T-helper 2 cell (primary cell): Measurements from ENCODE around the gene VMO1.
A peak's percentile ranks its signal among the peaks of the same experiment; 100 is the strongest.
"Not testable (repeated sequence)": the region's sequence is repeated elsewhere in the genome, so short reads cannot be mapped to it uniquely, and the experiment has no call there.

Experiments
- DNase-seq, 5 experiments: peaks; one replicate each; pipeline versions ENCODE4 v3.0.0 to v3.0.0-alpha.2; 2012 to 2022
- total RNA-seq, 2 donors: gene quantifications; one replicate each; lab custom pipeline; 2026; lab: John Stamatoyannopoulos, UW

The VMO1 gene
- 0 reads per million in 2 donors for total RNA-seq

DNA sequence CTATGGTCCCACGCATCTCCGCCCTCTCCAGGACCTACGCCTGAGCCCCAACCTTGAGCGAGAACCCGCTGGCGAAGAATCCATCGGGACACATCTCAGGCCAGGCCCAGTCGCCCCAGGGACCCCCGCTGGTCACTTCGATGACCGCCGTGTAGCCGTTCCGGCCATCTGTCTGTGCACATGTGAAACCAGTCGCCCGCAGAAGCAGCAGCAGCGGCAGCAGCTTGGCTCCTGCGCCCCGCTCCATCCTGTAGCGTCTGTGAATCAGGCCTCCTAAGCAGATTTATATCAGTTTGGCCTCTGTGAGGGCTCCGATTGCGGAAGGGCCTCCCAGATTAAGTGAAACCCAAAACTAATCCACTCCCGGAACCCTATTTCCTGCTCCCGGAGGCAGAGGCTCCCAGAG lies at the start of gene VMO1:
TSS of gene VMO1 (minus strand) at position 259 of the 406 bp plus-strand sequence. CDS start at position 247, 12 bp downstream.
- no peak for DNase-seq

- no peak for DNase-seq
These were observed 48.5 kb upstream of the VMO1 start for GRCh38 chr17:4834681-4835020.

DNA sequence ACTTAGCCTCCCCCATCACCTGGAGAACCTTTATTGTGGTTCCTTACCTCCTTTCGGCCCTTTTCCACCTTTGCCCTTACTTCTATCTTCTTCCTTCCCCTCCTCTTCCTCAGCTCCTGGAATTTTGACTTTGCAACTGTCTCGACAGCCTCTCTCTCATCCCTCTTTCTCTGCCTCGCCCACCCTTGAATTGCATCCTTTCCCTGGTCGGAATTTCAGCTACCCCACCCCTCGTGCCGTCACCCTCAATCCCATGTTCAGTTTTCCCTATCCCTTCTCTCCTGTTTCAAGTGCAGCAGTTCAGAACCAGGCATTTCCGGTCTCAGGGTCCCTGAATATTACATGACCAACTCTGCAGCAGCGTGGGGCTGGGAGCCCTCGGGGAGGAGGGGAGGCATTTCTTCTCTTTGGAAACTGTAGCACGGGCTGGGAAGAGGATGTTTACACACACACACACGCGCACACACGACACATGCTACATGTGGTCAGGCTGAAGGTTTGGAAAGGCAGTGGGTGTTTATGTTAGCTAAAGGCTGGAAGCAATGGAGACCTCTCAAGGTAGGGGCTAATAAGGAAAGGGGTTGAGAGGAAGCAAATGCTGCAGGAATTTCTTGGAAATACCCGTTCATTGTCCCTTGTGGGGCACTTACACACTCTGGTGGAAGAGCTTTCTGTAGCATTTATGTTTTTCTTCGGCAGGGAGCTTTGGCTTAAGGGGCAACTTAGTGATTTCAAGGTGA lies 47.9 kb upstream of the VMO1 start:
- peak in 1 of 5 experiments; percentile 26 for DNase-seq

GRCh38 chr17:4833178-4833940 lies 47.2 kb upstream of the VMO1 start, which contains the start of gene MINK1:
TSS of gene MINK1 (plus strand) at chr17:4833340. CDS start at chr17:4833584, 244 bp downstream.
- DNase-seq: peak; percentile 81 to 95 (median 85)

- DNase-seq: not testable (repeated sequence)
These were observed 46.6 kb upstream of the VMO1 start for GRCh38 chr17:4832829-4833177.

DNA sequence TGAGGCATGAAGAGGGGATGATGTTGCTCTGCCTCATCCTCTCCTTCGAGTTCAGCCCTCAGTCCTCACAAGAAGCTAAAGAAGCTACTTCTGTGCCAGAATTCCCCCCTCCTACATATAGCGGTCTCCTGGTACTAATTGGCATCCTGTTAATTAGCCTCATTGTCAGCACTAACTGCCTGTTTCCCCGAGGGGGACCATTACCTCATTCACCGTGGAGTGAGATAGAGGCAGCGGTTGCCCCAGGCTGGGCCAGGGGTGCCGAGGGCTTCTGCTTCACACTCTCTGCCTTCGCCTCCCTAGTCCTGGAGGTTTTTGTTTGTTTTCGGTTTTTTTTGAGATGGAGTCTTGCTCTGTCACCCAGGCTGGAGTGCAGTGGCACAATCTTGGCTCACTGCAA lies 41.2 kb upstream of the VMO1 start:
- no peak for DNase-seq

DNA sequence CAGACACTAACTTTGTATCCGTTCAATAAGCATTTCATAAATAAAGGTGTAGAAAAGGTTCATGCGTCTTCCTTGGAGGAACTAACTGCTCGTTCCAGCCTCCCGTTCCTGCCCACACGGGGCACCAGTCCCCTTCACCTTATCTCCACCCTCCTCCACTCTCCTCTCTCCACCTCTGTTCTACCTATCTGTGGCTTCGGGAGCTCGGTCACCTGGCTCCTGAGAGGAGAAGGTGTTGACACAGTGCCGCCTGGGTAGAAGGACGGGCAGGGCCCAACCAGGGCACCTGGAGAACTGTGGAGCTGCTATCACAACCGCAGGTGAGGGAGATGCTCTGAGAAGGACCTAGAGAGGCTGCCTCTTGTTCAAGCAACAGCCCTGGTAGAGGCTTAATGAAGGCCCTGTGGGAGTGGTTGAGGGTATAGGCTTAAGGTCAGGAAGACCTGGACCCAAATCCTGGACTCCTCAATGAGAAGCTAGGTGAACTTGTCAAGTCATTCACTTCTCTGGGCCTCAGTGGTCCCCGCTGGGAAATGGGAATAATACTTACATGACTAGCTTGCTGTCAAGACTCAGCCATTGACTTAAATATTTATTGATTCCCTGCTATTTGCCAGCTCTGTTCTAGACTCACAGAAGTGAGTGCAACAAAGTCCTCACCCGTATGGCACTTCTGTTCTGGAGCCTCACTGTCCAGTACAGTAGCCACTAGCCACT lies 37.4 kb upstream of the VMO1 start:
- DNase-seq: no peak

DNA sequence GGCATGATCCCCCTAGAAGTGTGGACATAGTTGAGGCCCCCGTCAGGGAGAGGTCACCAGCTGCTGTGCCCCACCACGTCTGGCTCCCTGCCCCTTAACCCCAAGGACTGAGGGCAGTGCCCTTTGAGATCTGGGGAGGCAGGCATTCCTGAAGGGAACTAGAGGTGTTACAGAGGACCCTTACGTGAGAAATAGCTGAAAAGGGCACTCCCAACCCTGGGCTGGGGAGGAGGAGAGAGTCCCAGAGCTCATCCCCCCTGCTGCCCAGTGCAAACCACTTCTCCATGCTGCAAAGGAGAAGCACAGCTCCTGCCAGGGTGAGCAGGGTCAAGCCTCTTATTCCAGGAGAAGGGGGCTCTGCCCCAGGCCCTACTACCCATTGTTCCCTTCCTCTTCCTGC lies 36.7 kb upstream of the VMO1 start:
- DNase-seq: no peak

DNA sequence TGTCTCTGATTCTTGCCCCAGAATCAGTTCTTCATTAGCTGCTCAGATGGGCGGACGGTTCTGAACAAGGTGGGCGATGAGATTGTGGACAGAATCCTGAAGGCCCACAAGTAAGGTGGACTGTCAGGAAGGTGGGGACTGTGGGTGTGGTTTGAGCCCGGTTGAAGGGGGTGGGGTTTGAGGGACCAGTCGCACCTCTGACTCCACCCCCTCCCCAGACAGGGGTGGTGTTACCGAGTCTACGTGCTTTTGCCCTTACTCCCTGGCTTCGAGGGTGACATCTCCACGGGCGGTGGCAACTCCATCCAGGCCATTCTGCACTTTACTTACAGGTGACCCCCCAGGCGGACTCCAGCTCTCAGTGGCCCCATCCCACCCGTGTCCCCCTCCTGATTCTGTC lies 32.1 kb upstream of the VMO1 start:
- no peak for DNase-seq

DNA sequence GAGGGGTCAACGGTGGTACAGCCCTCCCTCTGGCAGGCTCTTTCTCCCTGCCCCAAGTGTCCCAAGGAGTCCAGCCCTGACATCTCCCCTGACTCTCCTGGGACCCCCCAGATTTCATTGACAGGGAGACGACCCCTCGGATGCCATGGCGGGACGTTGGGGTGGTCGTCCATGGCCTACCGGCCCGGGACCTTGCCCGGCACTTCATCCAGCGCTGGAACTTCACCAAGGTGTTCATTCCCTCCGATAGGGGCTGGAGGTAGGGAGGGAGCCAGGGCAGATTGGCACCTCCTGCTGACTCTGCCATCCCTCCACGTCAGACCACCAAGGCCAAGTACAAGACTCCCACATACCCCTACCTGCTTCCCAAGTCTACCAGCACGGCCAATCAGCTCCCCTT lies 30.7 kb upstream of the VMO1 start:
- no peak for DNase-seq

DNA sequence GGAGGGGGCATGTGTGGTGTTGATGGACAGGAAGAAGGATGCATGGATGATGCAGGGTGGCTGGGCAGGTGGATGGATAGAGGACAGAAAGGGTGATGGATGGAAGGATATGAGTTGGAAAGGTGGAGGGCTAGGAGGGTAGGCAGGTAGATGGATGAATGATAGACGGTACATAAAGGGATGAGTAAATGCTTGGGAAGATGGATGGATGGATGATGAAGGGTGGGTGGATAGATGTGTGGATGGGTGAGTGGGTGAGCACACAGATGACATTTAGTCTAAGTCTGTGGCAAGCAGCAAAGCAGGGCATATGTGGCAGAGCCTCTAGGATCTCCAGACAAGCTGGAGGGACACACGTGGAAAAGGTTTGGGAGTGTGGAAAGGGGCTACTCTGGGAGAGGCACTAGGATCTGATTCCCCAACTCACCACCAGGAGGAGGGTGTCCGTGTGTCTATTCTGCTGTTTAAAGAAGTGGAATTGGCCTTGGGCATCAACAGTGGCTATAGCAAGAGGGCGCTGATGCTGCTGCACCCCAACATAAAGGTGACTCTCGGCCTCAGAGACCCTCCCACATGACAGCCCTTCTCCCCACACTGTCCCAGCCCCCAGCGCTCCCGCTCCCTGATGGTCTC lies 29.0 kb upstream of the VMO1 start:
- DNase-seq: no peak

DNA sequence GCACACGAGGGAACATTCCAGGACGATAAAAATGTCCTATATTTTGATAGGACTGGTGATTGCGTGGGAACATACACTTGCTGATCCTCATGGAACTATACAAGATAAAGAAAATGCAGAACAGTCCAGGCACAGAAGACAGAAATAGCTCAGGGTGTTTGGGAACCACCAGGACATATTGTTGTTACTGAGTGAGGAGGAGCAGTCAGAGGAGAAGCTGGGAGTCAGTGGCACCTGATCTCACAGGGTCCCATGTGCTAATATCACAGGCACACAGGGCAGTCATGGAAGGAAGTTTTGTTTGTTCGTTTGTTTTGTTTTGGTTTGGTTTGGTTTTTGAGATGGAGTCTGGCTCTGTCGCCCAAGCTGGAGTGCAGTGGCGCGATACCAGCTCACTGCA lies 26.5 kb upstream of the VMO1 start:
- DNase-seq: no peak

DNA sequence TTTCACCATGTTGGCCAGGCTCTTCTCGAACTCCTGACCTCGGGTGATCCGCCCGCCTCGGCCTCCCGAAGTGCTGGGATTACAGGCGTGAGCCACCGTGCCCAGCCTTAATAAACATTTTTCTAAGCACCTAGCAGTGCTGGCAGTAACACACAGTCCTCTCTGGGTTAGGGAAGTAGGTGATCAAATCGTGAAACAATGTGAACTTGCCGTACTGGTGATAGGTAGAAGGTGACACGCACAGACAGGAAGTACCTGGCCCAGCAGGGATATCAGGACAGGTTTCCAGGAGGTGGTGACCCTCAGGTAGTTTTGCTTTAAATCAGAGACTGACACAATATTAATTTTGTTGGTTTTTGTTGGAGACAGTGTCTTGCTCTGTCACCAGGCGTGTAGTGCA lies 25.3 kb upstream of the VMO1 start:
- no peak for DNase-seq

GRCh38 chr17:4810696-4811290 lies 24.6 kb upstream of the VMO1 start:
- no peak for DNase-seq

DNA sequence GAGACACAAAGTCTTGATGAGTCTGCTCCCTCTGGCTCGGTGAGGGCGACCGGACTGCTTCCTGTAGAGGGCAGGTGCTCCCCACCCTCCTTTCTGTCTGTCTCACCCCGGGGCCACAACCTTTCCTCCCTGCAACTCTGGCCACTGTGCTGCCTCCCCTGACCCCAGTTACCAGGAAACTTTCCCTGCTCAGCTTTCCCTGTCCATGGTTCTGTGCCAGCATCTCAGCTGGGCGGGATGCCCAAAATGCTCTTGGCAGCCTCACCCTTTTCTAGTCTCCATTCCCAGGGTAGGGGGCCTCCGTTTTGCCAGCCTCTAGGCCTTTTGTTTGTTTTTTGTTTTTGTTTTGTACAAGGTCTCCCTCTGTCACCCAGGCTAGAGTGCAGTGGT lies 22.2 kb upstream of the VMO1 start:
- no peak for DNase-seq

DNA sequence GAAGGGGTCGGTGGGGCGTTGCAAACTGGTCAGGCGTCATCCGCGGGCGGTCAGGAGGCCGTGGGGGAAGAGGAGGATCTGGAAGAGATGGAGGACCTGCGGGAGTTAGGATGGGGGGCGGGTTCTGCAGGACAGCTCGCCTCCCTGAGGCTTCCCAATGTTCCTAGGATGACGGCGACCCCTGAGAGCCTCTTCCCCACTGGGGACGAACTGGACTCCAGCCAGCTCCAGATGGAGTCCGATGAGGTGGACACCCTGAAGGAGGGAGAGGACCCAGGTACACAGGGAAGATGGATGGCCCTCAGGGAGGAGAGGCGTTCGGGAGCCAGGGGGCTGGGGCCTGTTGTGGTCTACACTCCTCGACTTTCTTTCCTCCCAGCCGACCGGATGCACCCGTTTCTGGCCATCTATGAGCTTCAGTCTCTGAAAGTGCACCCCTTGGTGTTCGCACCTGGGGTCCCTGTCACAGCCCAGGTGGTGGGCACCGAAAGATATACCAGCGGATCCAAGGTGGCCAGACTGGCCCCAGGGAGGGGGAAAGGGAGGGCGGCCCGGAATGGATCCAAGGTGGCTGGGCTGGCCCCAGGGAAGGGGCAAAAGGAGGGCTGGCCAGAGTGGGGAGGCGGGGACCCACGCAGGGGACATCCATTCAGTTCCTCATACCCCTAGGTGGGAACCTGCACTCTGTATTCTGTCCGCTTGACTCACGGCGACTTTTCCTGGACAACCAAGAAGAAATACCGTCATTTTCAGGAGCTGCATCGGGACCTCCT lies 21.6 kb upstream of the VMO1 start:
- no peak for DNase-seq

DNA sequence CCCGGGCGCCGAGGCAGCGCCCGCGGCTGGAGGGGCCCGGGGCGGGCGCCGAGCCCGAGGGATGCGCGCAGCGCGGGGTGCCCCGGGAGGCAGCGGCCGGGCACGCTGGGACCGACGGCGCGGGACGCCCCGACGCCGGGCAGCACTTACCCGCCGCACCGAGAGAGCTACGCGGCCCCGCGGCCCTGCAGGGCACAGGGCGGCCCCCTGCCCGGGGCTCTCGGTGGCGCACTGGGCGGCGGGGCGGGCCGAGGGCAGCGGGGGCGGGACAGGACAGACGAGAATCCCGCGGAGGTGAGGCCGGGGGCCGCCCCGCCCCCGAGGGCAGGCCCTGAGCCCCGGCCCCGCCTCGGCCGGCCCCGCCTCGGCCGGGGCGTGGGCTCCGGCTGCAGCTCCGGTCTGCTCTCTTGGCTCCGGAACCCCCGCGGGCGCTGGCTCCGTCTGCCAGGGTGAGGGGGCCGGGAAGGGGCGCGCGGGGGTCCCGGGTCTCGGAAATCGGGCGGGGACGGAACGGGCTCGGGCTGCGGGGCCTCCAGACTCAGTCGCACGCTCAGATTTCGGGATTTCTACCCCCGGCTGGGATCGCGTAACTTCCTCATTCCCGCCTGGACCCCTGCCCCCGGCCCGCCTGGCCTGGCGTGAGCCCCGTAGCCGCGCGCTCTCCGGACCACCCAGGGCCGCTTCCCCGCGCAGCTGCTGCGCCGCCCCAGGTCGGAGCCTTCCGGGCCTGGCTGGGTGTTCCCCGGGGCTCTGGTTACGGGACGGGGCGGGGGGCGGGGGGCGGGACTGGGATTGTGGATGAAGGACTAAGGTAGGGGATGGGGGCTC lies 20.8 kb upstream of the VMO1 start, which contains the start of gene PLD2:
TSS of gene PLD2 (plus strand) at position 376 of the 828 bp plus-strand sequence. CDS start 621 bp downstream, outside the sequence.
- peak; percentile 78 to 90 (median 80) for DNase-seq

DNA sequence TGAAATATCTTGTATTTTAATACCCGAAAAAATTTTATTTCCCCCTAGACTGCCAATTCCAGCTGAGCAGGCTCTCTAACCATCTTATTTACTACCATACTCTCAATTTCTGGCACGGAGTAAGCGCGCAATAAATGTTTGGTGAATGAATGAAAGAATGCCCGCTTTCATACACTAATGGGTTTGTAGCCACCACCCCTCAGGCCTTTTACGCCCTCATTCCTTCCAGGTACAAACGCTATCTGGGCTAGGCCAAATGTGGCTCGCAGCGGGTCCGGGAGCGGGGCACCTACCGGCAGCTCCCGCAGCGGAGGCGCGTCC lies 20.3 kb upstream of the VMO1 start:
- no peak for DNase-seq

DNA sequence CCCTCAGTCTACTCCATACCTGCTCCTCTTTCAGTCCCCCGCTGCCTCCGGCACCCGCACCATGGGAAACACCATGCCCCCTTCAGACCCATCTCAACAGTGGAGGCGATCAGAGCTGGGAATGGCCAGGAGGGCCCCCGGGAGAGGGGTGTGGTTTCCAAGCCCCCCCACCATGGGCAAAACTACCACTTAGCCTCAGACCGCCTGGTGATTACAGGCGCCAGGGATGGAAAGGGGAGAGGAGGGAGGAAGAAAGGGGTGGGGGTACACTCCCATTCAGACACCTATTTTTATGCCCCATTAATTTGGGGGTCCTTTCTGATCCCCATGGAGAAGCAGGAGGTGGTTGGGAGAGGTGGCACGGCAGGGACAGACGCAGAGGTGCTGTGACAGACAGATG lies 16.1 kb upstream of the VMO1 start, which contains the start of gene C17orf114:
TSS of gene C17orf114 (minus strand) at position 101 of the 400 bp plus-strand sequence.
- DNase-seq: no peak

- DNase-seq: no peak
These were observed 14.5 kb upstream of the VMO1 start for GRCh38 chr17:4800462-4801196.
